HT1080 (cell line): ENCODE results near the gene MAGI1. TPM values are rescaled to one million over a fixed set of nuclear protein-coding genes. Genes with fewer than 3 reads are reported as not detected.

Source experiments
- DNase-seq: peaks from one replicate; pipeline ENCODE4 v3.0.0-alpha.2; 2015; ENCODE audit warnings: low read depth
- total RNA-seq: library from RNA; depleted of rRNA; stranded (reverse); fragments of >200 nt; shearing (Covaris generic); gene quantifications from 2 replicates; pipeline ENCODE4 v1.2.3, GENCODE V29; 2014

The MAGI1 gene
- total RNA-seq, 1 experiment from 2014 or later: 15.2 TPM

DNA sequence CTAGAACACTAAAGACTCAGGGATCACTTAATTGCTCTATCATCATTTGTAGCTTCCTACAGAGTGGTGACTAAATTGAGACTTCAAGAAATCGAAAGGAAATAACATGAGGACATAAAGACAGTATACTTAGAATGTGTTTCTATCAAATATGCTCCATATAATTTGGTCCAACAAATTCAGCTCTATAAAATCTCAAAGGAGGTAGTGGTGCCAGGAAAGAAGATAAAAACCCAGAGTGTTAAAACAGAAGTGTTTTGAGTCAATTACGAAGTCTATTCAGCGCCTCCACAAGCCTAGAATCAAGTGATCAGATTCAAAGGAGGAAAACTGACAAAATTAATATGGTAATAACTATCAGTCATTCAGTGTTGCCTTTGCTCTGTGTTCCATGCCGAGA is 22.9 kb downstream of the MAGI1 start:
- DNase-seq: no peak

DNA sequence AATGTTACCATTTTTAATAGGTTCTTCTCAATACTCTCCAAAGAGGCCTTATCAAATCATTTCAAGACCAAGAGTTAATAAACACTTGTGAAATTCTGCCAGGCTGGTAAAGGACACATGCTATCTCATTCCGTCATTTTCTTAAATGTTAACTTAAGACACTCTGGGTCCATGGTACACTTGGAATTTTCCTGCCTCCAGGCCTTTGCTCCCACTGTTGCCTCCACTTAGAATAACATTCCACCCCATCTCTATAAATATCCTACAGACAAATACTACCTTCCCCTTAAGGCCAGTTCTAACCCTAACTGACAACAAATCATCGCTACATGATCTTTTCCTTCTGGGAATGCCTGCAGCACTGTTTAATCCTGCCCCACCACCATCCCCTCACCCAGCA is 24.1 kb downstream of the MAGI1 start:
- DNase-seq: no peak

DNA sequence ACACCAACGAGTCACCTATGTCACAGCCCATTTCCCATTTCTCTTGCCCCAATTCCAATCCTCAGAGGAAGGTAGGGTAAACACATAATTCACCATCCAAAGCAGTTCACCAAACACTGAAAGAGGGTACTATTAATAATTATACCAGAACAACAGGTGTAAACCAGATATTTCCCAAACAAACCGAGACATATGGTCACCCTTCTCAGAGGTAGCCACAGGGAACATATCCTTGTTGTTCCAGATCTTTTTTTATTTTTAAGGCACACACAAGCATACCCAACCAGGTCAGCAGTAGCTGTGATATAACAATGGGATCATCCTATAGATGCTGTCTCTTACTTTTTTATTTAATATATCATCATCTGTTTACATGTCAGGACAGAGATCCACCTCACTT is 24.7 kb downstream of the MAGI1 start:
- no peak for DNase-seq

DNA sequence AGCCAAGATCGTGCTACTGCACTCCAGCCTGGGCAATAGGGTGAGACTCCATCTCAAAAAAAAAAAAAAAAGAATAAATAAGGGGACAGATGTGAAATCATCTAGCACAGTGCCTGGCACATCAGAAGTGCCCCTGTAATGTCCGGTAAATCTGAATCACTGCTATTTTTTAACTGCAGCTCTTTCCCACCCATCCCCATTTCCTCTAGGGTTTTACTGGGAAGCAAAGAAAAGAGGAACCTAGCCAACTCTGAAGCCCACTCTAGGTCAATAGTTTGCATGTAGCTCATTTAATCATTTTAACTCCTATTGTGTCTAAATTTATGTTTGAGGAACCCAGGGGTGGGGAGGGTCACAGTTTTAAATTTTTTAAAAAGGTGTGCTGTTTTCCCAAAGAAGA is 26.0 kb downstream of the MAGI1 start:
- DNase-seq: no peak

DNA sequence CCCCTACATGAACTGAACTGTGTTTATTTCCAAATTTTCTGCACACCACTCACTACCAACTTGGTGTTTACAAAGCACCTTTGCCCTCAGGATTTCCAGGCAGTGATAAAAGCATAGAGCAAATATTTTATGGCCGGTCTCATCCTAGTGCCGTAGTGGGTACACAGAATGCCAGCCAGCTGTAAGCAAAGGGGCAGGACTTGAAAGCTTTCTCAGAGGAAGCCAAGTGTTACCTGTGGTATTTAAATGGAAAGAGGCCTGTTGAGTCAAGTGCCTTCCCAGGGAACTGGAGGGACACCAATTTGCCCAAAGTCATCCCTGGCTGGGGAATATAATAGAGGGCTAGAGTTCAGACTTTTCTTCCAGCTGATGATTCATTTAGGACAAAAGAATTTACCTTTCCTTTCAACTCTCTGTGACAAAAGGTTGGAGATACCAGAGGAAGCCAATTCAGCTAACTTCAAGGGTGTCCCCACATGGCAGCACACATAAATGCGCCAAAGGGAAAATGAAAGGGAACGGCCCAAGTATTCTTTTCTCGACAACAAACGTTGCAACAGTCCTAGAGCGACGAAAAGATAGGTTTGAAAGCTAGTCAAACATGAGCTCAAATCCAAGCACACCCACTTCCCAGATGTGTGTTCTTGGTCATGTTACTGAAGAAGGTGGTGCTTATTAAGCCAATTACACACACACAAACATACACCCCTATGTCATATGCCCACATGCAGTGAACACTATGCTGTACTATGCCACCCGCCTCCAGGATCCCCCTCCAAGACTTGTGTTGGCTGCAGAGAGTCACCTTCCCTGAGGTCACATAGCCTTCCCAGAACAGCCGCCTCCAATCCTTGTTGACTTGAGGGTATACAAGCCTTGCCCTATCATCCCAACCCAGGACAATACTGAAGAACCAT is 27.7 kb downstream of the MAGI1 start:
- DNase-seq: no peak

DNA sequence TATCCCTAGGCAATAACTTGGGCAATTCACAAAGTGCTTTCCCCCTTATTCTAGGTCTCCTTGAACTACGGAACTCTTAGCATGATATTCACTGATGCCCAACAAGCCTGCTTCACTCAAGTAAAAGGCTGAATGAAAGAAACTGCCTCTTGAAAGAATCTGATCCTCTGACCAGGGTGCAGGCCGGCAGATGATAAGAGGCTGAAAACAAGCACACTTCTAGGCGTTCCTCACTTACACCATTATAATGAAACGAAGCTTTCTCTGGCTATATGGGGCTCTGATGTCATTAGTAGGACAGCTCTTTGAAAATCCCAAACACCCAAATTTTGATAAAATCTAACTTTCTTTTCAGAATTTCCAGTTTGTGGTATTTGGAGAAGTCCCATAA is 28.4 kb downstream of the MAGI1 start:
- no peak for DNase-seq

DNA sequence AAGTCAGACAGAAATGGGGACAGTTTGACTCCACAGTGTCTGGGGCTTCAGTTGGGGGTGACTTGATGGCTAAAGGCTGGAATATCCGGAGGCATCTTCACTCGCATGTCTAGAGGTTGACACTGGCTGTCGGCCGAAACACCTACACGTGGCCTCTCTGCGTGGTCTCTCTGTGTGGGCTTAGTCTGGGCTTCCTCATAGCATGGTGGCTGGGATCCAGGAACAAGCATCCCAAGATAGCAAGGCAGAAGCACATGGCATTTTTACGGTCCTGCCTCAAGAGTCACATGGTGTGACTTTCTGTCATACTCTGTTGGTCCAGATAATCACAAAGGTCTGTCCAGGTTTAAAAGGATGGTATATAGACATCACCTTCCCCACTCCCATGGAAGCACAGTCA is 34.5 kb downstream of the MAGI1 start:
- DNase-seq: no peak

DNA sequence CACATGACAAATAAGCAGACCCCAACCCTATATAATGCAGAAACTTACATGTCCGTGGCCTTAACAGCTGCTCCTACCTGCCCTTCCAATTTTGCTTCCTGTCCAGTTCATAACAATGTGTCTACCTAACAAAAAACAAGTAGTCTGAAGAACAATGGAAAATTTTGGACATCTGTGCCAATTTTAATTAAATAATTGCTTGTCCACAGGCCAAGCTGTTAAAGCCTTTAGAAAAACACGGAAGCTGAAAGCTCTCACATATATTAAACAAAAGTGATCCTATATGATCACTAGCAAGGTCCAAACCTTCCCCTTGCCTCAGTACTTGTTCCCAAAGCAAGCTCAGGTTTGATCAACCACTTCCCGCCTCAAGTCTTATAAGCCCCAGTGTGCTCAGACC is 37.1 kb downstream of the MAGI1 start:
- DNase-seq: no peak

DNA sequence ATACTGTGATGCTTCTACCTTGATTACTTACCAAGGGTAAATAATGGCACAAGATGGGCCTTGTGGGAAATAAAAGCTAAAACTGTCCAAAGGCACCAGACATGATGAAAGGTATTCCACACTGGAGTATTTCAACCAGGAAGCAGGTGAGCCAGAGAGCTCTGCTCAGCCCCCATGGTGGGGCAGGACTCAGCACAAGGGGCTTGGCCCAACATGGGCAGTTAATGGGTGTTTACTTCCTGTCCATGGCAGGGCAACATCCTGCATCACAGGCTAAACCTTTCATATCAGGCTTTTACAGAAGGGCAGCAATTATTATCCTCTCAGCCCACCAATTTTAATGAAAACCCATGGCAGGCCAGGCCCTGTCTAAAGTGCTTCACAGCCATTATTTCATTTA is 38.2 kb downstream of the MAGI1 start:
- no peak for DNase-seq

DNA sequence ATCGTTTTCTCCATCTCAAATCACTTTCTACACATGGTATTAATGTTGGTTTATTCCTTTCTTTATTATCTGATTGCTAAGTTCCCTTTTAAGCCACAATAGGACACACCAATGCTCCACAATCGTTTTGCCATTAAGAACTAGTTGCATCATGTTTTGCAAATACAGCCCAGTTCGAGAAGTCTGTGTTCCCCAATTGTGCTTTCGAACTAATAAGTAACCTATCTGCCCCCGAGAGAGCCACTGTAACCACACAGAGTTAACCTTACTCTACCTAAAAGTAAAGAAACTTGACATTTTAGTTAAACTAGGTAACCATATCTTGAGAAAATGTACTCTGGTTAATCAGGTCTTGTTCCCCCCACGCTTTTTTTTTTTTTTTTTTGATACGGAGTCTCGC is 39.1 kb downstream of the MAGI1 start:
- DNase-seq: no peak

DNA sequence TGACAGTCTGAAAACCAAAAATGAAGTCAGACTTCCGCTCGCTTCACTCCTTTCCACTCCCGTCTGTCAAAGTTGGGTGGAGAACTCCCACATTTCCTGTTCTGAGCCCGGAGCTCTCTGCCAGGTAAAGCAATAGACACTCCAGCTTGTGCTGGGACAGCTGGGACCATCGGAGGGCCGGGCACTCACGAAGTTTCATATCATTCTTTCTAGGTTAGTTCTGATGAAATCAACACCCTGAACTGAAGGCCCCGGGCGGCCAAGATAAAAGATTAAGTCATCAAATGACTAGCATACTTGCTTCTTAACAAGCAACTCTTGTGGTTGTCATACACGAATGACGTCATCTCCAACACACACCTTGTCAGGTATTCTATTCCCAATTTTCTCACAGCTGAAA is 42.1 kb downstream of the MAGI1 start:
- peak; percentile 23 for DNase-seq

DNA sequence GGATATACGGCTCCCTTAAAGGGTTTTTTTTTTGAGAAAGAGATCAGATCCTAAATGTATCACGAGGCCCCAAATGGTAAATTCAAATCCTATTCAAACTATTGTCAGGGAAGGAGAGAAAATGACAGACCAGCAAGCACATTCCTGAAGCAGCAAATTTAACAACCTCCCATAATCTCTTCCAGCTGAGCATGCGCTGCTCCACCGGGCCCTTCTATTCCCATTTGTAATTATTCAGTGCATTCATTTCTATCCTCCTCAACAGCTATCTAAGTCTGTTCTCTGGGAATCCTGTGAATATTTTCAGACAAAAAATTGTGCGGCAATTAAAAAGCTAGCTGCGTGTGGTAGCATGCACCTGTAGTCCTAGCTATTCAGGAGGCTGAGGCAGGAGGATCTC is 43.2 kb downstream of the MAGI1 start:
- no peak for DNase-seq

DNA sequence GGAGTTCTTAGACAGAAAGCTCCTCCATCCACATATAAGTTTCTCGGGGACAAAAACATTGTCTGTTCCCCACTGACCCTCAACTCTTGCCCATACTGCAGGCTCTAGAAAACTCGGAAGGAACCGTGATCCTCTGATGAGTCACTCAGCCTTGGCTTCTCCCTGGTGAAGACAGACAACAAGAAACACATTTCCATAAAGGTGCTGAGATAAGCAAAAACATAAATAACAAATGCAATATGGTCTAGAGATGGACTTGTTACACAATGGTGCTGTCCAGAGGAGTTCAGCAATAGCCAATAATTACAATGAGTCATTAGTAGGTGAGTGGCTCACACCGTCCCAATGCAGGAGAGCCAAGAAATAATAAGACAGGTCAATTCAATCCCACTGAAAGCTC is 43.7 kb downstream of the MAGI1 start:
- DNase-seq: peak; percentile 60

DNA sequence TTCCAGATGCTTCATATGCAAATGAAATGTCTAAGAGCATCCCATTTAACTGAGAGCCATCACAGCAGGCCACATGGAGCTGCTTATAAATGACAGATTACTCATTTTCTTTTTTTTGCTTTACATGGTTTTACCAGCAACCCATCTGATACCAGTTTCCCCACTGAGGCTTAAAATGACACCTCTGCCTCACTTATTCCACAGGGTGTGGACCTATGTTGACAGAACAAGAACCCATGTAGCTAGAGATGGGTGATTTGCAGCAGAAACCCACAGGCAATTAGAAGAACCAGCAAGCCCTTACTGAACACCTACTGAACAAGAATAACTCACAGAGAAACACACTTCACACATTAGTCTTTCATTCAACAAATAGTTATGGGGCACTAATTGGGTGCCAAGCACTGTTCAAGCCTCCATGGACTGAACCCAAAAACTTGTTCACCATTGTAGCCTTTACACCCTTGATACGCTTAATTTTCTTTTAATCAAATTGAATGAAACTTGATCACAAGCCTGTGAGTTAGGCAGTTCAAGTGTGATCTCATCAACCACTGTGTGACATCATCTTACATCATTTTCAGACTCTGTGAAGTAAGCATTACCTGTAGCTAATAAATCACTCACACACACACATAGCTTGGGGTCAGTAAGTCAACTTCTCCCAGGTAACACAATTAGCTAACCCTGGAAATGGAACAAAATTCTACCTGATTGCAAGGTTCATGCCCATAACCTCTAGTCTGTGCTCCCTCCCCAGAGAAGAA is 45.4 kb downstream of the MAGI1 start:
- DNase-seq: no peak

DNA sequence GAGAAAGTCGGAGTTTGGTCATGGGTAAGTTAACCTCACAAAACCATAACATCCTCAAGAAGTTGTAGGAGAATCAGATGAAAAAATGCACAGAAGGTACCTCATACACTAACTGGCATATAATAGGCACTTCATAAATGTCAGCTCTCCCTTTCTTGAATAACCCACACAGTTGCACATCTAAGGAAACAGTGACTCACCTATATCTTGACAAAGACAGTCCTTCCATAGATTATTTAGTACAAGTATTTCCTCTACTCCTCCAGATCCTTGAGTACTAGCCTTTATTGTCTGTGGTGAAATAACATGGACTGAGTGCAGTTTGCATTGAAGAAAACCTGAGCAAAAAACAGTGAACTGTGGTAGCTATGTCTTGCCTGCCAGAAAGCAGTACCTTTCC is 46.6 kb downstream of the MAGI1 start:
- DNase-seq: peak; percentile 63

DNA sequence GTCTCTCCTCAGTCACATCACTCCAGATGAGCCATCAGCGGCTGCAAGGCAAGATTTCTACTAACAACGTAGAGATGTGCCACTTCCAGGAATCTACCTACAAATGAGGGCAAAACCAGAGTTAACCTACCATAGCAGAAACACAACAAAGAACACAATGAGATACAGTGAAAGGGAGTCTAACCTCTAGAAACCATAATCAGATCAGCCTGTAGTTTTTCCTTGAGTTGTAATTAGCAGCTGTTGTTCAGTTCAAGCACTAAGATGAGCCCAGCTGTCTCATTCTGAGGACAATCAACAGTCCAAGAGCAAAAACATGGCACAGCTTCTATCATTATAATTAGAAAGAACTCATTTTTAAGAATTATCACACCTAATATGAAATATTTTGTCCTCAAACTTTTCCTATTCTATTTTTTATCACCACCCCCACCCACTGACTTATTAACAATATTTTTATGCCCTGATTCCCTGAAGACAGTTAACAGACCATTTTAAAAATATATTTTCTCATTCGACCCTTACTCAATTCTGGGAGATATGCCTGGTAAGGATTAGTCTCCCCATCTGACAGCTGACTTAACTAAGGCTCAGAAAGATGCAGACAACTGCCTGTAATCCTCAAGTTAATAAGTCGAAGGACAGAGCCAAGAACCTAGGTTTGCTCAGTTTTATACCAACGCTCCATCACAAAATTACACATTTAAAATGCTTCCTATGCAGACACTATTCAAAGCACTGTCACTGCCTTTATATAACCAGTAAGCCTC is 50.1 kb downstream of the MAGI1 start:
- no peak for DNase-seq

DNA sequence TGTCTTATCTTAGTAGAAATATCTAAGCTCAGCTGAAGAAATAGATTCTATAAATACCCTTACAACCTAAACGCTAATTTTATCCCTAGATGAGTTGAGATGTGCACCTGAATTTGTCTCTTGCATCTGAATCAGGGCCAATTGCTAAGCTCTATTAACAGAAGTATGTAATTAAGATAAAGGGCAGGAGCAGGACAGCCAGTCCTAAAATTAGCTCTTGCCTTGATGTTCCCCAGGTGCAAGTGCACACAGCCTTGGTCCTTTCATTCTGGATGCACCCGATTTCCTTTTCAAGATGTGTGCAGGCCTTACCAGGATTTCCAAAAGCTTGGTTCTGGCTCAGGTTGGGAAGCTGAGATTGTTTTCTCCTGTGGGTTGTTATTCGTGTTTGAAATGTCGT is 52.4 kb downstream of the MAGI1 start:
- no peak for DNase-seq

DNA sequence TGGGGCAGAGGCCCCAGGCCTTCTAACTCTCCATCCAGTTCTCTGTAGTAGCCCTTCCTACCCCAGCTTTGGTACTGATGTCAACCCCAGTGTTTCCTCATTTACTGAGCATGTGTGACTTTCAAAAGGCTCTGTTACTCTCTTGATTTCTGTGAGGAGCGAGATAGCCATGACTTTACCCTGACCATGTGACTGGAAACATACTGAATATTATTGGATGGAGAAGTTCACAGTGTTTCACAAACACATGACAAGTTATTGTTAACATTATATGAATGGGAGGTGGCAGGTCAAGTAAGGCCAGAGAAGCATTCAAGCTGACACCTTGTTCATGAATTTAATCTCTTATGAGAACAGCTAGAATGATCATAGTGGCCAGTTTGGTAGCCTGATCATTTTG is 53.7 kb downstream of the MAGI1 start:
- DNase-seq: no peak

DNA sequence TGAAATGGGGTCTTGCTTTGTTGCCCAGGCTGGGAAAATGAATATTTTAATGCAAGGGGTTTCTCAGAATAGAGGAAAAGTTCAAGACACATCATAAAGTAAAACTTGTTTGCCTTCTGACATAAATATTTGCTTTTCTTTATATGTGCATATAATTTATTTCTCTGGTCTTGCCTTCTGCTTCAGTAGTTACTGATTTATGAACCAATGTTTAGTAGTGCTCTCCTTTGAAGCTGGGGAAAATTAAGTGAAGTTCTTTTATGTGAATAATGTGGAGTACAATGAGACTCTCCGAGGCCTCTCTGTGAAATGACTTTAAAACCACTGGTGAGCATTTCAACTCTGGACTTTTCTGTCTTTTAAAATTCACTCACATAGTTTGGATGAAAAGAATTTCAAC is 55.6 kb downstream of the MAGI1 start:
- no peak for DNase-seq

DNA sequence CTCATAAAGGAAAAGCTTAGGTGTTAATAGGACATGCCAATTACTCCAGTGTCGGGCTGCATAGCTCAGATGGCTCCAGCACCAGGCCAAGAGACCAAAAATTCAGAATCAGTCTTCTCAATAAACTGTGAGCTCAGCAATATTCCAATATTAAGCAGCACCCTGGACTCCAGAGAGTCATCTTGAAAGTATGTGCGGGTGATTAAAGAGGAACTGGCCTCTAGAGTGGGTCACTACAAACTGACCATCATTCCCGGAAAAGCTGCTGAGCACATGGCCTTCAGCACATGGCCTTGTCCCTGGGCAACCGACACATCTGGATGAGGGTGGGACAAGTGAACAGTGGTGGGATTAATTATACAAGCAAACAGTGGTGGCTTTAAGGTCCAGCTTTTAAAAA is 59.0 kb downstream of the MAGI1 start:
- DNase-seq: peak; percentile 35

DNA sequence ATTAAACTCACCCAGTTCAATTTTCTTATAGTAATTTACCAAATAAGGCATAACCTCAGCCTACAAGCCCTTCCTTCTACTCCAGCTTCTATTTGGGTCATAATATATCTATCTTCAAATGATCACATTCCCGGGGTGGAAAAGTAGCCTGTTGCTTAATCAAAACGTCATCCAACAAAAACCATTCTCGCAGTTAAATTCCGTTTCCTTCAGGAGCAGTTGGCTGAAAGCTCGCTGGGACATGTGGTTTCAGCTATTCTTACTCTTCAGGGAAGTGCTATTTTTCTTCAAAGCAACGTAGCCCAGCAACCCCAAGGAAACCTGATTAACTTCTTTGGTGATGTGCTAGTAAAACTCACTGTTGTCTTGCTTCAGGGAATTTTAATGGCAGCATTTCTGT is 59.6 kb downstream of the MAGI1 start:
- DNase-seq: no peak

DNA sequence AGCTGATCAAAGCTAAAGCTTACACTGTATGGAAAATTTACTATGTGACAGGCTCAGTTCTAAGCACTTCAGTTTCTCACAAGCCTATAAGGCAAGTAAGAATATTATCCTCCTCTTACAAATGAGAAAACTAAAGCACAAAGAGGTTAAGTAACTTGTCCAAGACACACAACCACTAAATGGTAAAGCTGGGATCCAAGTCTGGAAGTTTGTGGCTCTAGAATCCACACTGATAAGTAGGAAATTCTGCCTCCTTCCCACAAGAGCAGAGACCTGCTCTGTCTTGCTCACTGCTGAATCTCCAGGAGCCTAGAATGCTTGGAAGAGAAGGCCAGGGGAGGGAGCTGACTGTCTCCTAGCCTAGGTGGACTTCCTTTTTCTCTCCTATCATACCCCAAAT is 60.6 kb downstream of the MAGI1 start:
- no peak for DNase-seq
